ENCODE data around the gene SMURF1. TPM values are rescaled to one million over a fixed set of nuclear protein-coding genes. Genes with fewer than 3 reads are reported as not detected.

SMURF1 gene
- total RNA-seq: 10 to 100 TPM; 27.6 to 28.9 TPM

DNA sequence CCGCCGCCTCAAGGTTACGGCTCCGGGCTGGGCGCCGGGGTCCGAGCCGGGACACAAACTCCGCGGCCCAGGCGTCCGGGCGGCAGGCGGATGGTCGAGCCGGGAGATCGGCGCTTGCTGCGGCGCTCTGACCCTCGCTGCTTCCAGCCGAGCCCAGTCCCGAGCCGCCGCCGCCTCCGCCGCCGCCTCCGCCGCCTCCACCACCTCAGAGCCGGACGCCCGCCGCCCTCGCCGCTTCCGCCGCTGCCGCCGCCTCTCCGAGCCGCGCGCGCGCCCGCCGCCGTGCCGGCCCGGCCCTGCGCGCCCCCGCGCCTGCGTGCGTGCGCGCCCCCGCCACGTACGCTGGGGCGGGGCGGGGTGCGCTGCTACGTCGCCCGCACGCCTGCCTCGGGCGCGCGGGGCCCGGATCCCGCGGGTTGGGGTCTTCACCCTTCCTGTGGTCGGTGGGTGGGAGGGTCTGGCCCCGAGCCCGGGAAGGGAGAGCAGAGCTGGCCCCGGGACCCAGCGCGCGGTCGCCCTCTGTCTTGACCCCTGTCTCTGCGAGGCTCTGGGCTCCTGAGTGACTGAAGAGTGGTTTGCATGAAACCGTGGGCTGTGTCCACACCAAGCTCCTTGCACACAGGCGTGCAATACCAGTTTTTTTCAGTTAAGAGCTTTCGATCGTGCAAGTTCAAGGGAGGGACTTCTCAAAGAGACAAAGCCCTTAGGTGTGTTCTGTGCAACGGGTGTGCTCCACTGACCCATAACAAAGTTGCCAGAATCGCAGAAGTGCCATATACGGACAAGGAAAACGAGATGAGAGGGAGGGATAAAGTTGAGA lies at the start of gene SMURF1:
TSS of gene SMURF1 (minus strand) at position 256 of the 820 bp plus-strand sequence. CDS start 328 bp downstream, outside the sequence.

Other genes with a start within 250 kb of the SMURF1 start
- gene KPNA7, start 64.0 kb upstream of the SMURF1 start, total RNA-seq: not detected
- gene MYH16, start 128.7 kb upstream of the SMURF1 start, total RNA-seq: under 1 TPM in 1 of 2 donors, not detected in 1; under 0.01 TPM
- gene ARPC1A, start 181.8 kb upstream of the SMURF1 start, total RNA-seq: 100 to 1,000 TPM; 146 to 188 TPM
- 100 to 1,000 TPM; 549 to 734 TPM for gene ARPC1B, start 230.6 kb upstream of the SMURF1 start, total RNA-seq

Data from melanocyte of skin (primary cell).